HepG2 (cell line): Measurements from ENCODE around the gene CCN2. TPM values are rescaled to one million over a fixed set of nuclear protein-coding genes. Genes with fewer than 3 reads are reported as not detected.

Experiments used
- AFF4 ChIP-seq: sonication (generic); formaldehyde crosslinking; IDR thresholded peaks from 2 replicates; pipeline ENCODE4 v1.4.0; 2020; ENCODE audit warnings: missing genetic modification reagents
- BRCA1 ChIP-seq: sonication (generic); formaldehyde crosslinking; IDR thresholded peaks from 2 replicates; pipeline ENCODE4 v1.4.0; 2020; ENCODE audit warnings: missing genetic modification reagents
- CEBPG ChIP-seq: IDR thresholded peaks from 2 replicates; pipeline ENCODE4 v1.6.1; 2016
- ERF ChIP-seq: IDR thresholded peaks from 2 replicates; pipeline ENCODE4 v1.6.1; 2018; ENCODE audit warnings: missing biosample characterization, missing genetic modification reagents
- MEIS1 ChIP-seq: sonication (generic); formaldehyde crosslinking; IDR thresholded peaks from 2 replicates; pipeline ENCODE4 v1.9.0; 2021; ENCODE audit warnings: mild to moderate bottlenecking, missing genetic modification reagents, moderate library complexity, borderline replicate concordance
- MYNN ChIP-seq: sonication (generic); formaldehyde crosslinking; IDR thresholded peaks from 2 replicates; pipeline ENCODE4 v1.4.0; 2020; ENCODE audit warnings: mild to moderate bottlenecking, low read depth, missing genetic modification reagents
- MZF1 ChIP-seq: sonication (generic); formaldehyde crosslinking; IDR thresholded peaks from 2 replicates; pipeline ENCODE4 v1.8.1; 2023; ENCODE audit warnings: mild to moderate bottlenecking, missing genetic modification reagents, borderline replicate concordance
- PAWR ChIP-seq: sonication (generic); formaldehyde crosslinking; IDR thresholded peaks from 2 replicates; pipeline ENCODE4 v1.4.0; 2020; ENCODE audit warnings: missing genetic modification reagents, mild to moderate bottlenecking, borderline replicate concordance
- ZBTB33 ChIP-seq: sonication (generic); formaldehyde crosslinking; IDR thresholded peaks from 2 replicates; pipeline ENCODE4 v1.4.0; 2020; ENCODE audit warnings: missing genetic modification reagents
- ZBTB4 ChIP-seq: sonication (generic); formaldehyde crosslinking; IDR thresholded peaks from 2 replicates; pipeline ENCODE4 v1.4.0; 2020; ENCODE audit warnings: missing genetic modification reagents, mild to moderate bottlenecking, borderline replicate concordance
- ZNF552 ChIP-seq: sonication (generic); formaldehyde crosslinking; IDR thresholded peaks from 2 replicates; pipeline ENCODE4 v1.9.0; 2022; ENCODE audit warnings: missing genetic modification reagents, mild to moderate bottlenecking, borderline replicate concordance
- ZNF576 ChIP-seq: sonication (generic); formaldehyde crosslinking; IDR thresholded peaks from 2 replicates; pipeline ENCODE4 v1.4.0; 2020; ENCODE audit warnings: mild to moderate bottlenecking, missing genetic modification reagents
- ZNF780A ChIP-seq: sonication (generic); formaldehyde crosslinking; IDR thresholded peaks from 2 replicates; pipeline ENCODE4 v1.8.0; 2022; ENCODE audit warnings: mild to moderate bottlenecking, missing genetic modification reagents, moderate library complexity
- polyA plus RNA-seq, 8 experiments: library from polyadenylated mRNA; depleted of rRNA in 3 of 8; stranded (reverse) in 7 of 8; unstranded in 1 of 8; fragments of >200 nt; fragmentation: Illumina TruSeq in 4 of 8; extraction: Trizol in 4 of 8; gene quantifications; 2 replicates each; pipeline versions ENCODE4 v1.2.1 to v1.2.3, GENCODE V29; 2011 to 2016; ENCODE audit warnings: low read depth in 4 of 8, missing spikeins in 1 of 8, mixed read lengths in 1 of 8; ENCODE audit not compliant: insufficient read depth in 1 of 8
- total RNA-seq, 5 experiments: library from RNA; depleted of rRNA; stranded (reverse); fragments of >200 nt; fragmentation: Illumina TruSeq; extraction: Trizol; gene quantifications; 2 replicates each; pipeline ENCODE4 v1.2.3, GENCODE V29; 2016; ENCODE audit warnings: low read depth in 1 of 5

The CCN2 gene
- total and polyA plus RNA-seq, 2 of the 13 experiments (the other 11 are each of a cell fraction or from before 2014, with no cell fraction given), result 34.7 to 316 TPM

- TF ChIP-seq ZNF780A (CRISPR knock-in tag) (0 out of 2 replicates have a peak, but pooled peaks have one; percentile 31), ERF (CRISPR knock-in tag) (peak; percentile 90), AFF4 (peak; percentile 100), ZNF576 (CRISPR knock-in tag) (no peak), PAWR (no peak), MZF1 (CRISPR knock-in tag) (no peak), ZBTB4 (CRISPR knock-in tag) (0 out of 2 replicates have a peak, but pooled peaks have one; percentile 58), ZBTB33 (CRISPR knock-in tag) (peak; percentile 64), MEIS1 (CRISPR knock-in tag) (peak; percentile 76; the same call in 1 of the 2 replicates), BRCA1 (CRISPR knock-in tag) (peak; percentile 96; the same call in 1 of the 2 replicates), MYNN (no peak), CEBPG (CRISPR knock-in tag) (peak; percentile 70), ZNF552 (CRISPR knock-in tag) (no peak; the same call in none of the 2 replicates)
Measured at GRCh38 chr6:131950767-131951575, at the start of gene CCN2 (continued).
